ENCODE results near the gene EHF.

EHF gene

DNA sequence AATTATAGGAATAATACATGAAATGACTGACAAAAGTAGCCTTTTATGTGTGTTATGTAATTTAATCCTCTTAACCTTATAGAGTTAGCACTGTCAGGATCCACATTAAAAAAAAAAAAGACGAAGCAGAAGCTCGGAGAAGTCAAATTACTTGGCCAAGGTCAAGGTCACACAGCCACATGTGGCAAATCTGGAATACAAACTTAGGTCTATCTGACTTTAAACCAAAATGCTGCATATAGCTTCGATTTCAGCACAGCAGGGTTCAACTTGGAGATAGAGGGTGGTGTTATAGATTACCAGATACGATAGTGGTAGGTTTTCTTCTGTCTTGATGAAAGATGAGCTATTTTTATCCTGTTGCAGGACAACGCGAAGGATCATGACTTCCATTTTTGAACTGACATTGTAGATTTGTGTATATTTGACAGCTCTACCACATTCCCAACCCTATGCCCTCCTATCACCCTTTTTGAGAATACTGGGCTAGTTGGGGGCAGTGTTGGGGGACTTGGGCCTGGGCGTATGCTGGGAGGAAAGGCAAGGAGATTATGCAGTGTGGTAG is 11.6 kb upstream of the EHF start:
- TF ChIP-seq, protein P1, sequence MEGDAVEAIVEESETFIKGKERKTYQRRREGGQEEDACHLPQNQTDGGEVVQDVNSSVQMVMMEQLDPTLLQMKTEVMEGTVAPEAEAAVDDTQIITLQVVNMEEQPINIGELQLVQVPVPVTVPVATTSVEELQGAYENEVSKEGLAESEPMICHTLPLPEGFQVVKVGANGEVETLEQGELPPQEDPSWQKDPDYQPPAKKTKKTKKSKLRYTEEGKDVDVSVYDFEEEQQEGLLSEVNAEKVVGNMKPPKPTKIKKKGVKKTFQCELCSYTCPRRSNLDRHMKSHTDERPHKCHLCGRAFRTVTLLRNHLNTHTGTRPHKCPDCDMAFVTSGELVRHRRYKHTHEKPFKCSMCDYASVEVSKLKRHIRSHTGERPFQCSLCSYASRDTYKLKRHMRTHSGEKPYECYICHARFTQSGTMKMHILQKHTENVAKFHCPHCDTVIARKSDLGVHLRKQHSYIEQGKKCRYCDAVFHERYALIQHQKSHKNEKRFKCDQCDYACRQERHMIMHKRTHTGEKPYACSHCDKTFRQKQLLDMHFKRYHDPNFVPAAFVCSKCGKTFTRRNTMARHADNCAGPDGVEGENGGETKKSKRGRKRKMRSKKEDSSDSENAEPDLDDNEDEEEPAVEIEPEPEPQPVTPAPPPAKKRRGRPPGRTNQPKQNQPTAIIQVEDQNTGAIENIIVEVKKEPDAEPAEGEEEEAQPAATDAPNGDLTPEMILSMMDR (conservative IDR thresholded peaks at IDR 0.05): no peak
- H3K27ac ChIP-seq: no peak overlapping the region

DNA sequence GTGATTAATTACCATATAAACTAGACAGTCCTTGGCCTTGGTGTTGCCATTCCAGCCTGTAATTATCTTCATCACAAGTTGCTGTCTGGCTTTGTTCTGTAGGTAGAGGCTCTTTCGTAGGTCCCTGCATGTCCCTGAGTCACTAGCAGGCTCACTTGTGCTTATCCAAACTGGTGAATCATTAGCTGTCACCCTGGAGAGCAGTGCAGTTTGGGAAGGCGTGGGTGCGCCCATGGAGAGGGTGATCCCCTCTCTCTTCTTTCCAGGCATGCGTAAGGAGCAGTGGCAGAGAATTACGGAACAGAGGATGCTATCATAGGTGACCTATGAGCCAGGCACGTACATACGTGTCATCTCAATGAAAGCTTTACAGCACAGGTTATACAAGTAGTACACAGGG is 11.0 kb upstream of the EHF start:
- no peak overlapping the region for H3K27ac ChIP-seq
- TF ChIP-seq, protein P1 (conservative IDR thresholded peaks at IDR 0.05): no peak

DNA sequence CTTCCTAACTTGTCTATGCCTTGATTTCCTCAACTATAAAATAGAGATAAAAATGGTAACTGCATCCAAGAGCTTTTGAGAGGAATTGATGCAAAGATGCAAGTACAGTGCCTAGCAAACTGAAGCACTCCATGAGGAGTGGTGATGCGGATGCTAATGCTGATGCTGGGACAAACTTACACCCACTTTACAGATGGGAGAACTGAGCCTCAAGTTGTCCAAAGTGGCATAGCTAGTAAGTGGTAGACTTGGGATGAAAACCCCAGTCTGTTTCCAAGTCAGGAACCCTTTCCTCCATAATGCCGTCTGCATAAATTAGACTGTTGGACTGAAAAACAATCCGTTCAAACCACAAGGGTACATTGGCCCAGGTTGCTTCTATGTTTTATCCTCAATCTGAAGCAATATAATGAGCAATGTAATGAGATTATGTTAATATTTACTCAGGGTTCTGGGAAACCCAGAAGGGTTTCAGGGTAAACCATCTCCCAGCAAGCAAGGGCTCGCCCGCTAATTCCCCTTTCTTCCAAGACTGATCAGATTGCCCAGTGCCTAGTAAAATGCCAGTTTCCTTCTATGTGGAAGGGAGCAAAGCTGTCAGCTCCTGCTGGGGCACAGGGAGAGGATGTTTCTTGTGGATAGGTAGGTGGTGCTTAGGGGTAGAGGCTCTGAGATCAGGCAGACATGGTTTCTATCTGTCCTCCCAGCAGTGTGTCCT is 10.4 kb upstream of the EHF start:
- H3K27ac ChIP-seq: no peak overlapping the region
- TF ChIP-seq, protein P1 (conservative IDR thresholded peaks at IDR 0.05): no peak

DNA sequence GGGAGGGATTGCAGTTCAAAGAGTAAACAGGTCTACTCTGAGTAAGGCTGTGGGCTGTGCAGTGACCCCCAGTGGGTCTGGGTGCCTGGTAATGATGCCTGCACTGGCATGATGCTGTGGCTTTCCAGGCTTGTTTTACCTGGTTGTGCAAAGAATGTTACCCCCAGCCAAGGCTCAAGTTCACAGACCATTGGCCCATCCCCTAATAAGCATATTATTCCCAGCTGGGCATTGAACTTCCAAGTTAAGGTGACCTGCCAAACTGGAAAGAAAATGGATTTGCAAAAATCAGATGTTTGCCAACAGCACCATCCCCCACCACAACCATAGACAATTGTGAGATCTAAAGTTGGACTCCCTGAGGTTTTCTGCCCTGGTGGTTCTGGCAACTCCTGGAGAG is 7.9 kb upstream of the EHF start:
- H3K27ac ChIP-seq: no peak overlapping the region
- TF ChIP-seq, protein P1 (conservative IDR thresholded peaks at IDR 0.05): no peak

DNA sequence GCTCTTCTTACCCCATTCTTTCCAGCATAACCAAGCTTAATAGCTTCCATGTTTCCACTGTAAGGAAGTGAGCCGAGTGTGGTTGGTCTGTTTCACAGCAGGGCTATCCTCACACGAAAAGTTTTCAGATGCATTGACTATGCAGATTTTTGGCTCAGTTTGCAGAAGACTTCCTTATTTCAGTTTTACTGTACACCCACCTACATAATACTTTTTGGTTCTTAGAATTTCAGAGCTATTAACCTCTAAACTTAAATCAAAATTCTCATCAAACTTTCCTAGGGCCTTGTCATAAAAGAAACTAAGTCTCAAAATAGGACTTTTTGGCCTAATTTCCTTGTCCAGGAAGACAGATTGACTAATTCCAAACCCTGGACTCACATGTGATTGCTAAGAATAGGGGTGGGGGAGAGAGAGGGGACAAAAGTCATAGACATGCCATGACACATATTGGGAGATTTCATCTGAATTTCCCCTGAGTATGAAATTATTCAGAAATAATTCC is 7.3 kb upstream of the EHF start:
- TF ChIP-seq, protein P1 (conservative IDR thresholded peaks at IDR 0.05): no peak
- no peak overlapping the region for H3K27ac ChIP-seq

DNA sequence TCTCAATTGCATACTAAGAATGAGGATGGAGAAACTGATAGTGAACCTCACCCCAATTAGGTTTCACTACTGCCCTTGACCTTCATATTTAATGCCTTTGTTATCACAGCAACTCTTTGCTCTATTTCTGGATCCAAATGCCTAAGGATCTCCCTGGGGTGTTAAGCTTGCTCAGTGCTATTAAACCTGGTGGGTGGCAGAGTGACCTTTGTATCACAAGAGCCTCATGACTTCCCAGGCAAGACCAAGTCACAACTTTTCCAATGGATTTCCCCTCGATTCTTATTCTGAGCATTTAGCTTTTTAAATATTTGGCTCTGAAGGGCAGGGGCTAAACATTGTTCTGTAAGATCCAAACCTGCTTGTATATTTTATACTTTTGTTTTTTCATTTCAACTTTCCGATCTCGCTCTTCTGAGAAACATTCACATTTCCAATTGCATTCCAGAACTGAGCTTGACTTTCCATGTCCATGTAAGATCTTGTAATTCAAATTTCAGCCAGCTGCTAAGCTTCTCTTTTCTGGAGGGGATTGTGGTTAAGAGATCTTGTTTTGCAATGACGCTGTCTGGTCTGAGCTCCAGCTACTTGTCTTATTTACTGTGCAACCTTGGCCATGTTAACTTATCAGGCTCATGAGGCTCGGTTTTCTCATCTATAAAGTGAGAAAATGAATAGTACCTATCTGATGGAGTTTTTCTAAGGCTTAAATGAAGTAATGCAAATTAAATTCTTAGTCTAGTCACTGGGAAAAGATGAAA is 6.4 kb upstream of the EHF start:
- H3K27ac ChIP-seq: no peak overlapping the region
- TF ChIP-seq, protein P1 (conservative IDR thresholded peaks at IDR 0.05): no peak

DNA sequence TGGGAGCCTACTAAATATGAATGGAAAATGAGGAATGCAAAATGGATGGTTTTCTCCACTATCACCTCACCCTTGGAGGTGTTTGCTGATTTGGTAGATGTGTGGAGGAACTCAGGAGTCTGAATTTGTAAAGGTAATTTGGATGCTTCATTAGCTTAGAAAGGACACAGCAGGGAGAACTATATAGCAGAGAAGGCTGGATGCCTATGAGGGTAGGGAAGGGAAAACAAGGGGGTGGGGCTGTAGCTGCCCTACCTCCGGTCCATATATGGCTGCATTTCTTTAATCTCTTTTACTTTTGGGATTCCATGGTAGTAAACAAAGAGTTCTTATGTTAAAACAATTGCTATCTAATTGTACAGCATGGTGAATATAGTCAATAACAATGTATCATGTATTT is 4.8 kb upstream of the EHF start:
- H3K27ac ChIP-seq: no peak overlapping the region

More for the DNA sequence above, 4.8 kb upstream of the EHF start:
- TF ChIP-seq, protein P1 (conservative IDR thresholded peaks at IDR 0.05): no peak
